Measurements from ENCODE around the gene IFNGR1. TPM values are rescaled to one million over a fixed set of nuclear protein-coding genes. Genes with fewer than 3 reads are reported as not detected.

The IFNGR1 gene
- total RNA-seq, 1 donor from 2014 or later: 34.0 TPM

GRCh38 chr6:137166247-137167098 lies 52.7 kb downstream of the IFNGR1 start:
- no peaks in the 10 kb centered on the region for H4K20me1 ChIP-seq (ENCODE audit: low read depth)
- no peak overlapping the region for H3K27ac Mint-ChIP-seq
- no peaks in the 10 kb centered on the region for H3K36me3 ChIP-seq
- H3K27me3 Mint-ChIP-seq (ENCODE audit: insufficient read depth, low read depth): peaks cover 6% of the 10 kb centered on the region
- H3F3A ChIP-seq (ENCODE audit: low read depth): no peaks in the 10 kb centered on the region
- no peaks in the 10 kb centered on the region for H3K9me3 ChIP-seq (ENCODE audit: low read depth)
- H3K9me3 Mint-ChIP-seq: peaks cover 39% of the 10 kb centered on the region
- H3K9ac ChIP-seq: no peak overlapping the region
- H3K27ac ChIP-seq: no peak overlapping the region
- no peaks in the 10 kb centered on the region for H3K27me3 ChIP-seq
- TF ChIP-seq CTCF (IDR thresholded peaks at IDR 0.05) (no peak), EZH2phosphoT487 (IDR thresholded peaks at IDR 0.05) (no peak), EZH2 (IDR thresholded peaks at IDR 0.05) (no peak)
- no peaks in the 10 kb centered on the region for H3K4me1 ChIP-seq
- H3K4me2 ChIP-seq: no peak overlapping the region
- H3K4me3 ChIP-seq: no peak overlapping the region
- H2AFZ ChIP-seq (replicated peaks): no peak overlapping the region
- no peaks in the 10 kb centered on the region for H3K4me1 Mint-ChIP-seq
- H3K36me3 Mint-ChIP-seq: peaks cover 3% of the 10 kb centered on the region
- no peak overlapping the region for H3K4me3 Mint-ChIP-seq
- H3K79me2 ChIP-seq (ENCODE audit: low read depth): no peaks in the 10 kb centered on the region
- no peak for DNase-seq (ENCODE audit: low spot score)

- Histone ChIP-seq H3K4me1 (no peaks in the 10 kb centered on the region), H3F3A (ENCODE audit: low read depth) (no peaks in the 10 kb centered on the region), H3K79me2 (ENCODE audit: low read depth) (no peaks in the 10 kb centered on the region), H3K36me3 (no peaks in the 10 kb centered on the region), H2AFZ (replicated peaks) (no peak overlapping the region), H3K9me3 (ENCODE audit: low read depth) (no peaks in the 10 kb centered on the region), H3K4me2 (no peak overlapping the region), H4K20me1 (ENCODE audit: low read depth) (no peaks in the 10 kb centered on the region), H3K9ac (no peak overlapping the region), H3K4me3 (no peak overlapping the region), H3K27me3 (no peaks in the 10 kb centered on the region), H3K27ac (no peak overlapping the region)
- Mint-ChIP-seq H3K9me3 (peaks cover 39% of the 10 kb centered on the region), H3K27ac (no peak overlapping the region), H3K27me3 (ENCODE audit: insufficient read depth, low read depth) (peaks cover 6% of the 10 kb centered on the region), H3K4me1 (no peaks in the 10 kb centered on the region), H3K36me3 (peaks cover 3% of the 10 kb centered on the region), H3K4me3 (no peak overlapping the region)
- DNase-seq (ENCODE audit: low spot score): no peak
- TF ChIP-seq CTCF (IDR thresholded peaks at IDR 0.05): no peak
- no peak for TF ChIP-seq EZH2phosphoT487 (IDR thresholded peaks at IDR 0.05)
- TF ChIP-seq EZH2 (IDR thresholded peaks at IDR 0.05): no peak
These were observed 53.6 kb downstream of the IFNGR1 start for GRCh38 chr6:137165375-137166246.

GRCh38 chr6:137163732-137164318 lies 55.4 kb downstream of the IFNGR1 start:
- DNase-seq (ENCODE audit: low spot score): no peak
- no peak overlapping the region for H3K4me3 ChIP-seq
- peaks cover 6% of the 10 kb centered on the region for H3K27me3 Mint-ChIP-seq (ENCODE audit: insufficient read depth, low read depth)
- TF ChIP-seq EZH2 (IDR thresholded peaks at IDR 0.05): no peak
- TF ChIP-seq CTCF (IDR thresholded peaks at IDR 0.05): no peak
- TF ChIP-seq EZH2phosphoT487 (IDR thresholded peaks at IDR 0.05): no peak
- no peaks in the 10 kb centered on the region for H3K36me3 ChIP-seq
- H3K9ac ChIP-seq: no peak overlapping the region
- H3K36me3 Mint-ChIP-seq: peaks cover 3% of the 10 kb centered on the region
- no peaks in the 10 kb centered on the region for H3K27me3 ChIP-seq
- H3K79me2 ChIP-seq (ENCODE audit: low read depth): no peaks in the 10 kb centered on the region
- H3K27ac ChIP-seq: no peak overlapping the region
- no peak overlapping the region for H3K4me3 Mint-ChIP-seq
- H3K9me3 Mint-ChIP-seq: peaks cover 30% of the 10 kb centered on the region
- H3K9me3 ChIP-seq (ENCODE audit: low read depth): no peaks in the 10 kb centered on the region
- H3K4me1 ChIP-seq: no peaks in the 10 kb centered on the region
- H3F3A ChIP-seq (ENCODE audit: low read depth): no peaks in the 10 kb centered on the region
- no peak overlapping the region for H3K27ac Mint-ChIP-seq
- no peak overlapping the region for H2AFZ ChIP-seq (replicated peaks)
- no peak overlapping the region for H3K4me2 ChIP-seq
- H3K4me1 Mint-ChIP-seq: no peaks in the 10 kb centered on the region
- no peaks in the 10 kb centered on the region for H4K20me1 ChIP-seq (ENCODE audit: low read depth)

All from neural progenitor cell (in vitro differentiated cells).